Adipose tissue (tissue), 3 donors: Measurements from ENCODE around the gene COL4A1. TPM values are rescaled to one million over a fixed set of nuclear protein-coding genes. Genes with fewer than 3 reads are reported as not detected.
"Not testable (repeated sequence)": the region's sequence is repeated elsewhere in the genome, so short reads cannot be mapped to it uniquely, and the experiment has no call there.

ENCODE experiments used
- H3K27ac ChIP-seq: one replicate; pipeline ENCODE4 v1.5.1; 2013; ENCODE audit warnings: low read depth, low read length
- WGBS, 3 donors: extraction: QIAGEN DNeasy Blood & Tissue Kit; methylation state at CpG; one replicate each; pipeline ENCODE4 v1.1.7; 2013; 5-methylcytosine and 5-hydroxymethylcytosine counted together
- polyA plus RNA-seq, 3 donors: library from polyadenylated mRNA; stranded (reverse); fragments of 200-250 nt; gene quantifications; one replicate each; pipeline ENCODE4 v1.2.3, GENCODE V29; 2013
- donor health status: healthy with polysubstance abuse.
- donor health status: Bipolar disorder and iron deficiency.
- donor health status: healthy.

The COL4A1 gene
- polyA plus RNA-seq, 3 donors, result 103 to 773 (median 225) TPM

- H3K27ac ChIP-seq, result not testable (repeated sequence)
- WGBS, 3 donors, result 63 to 76% (median 71%) methylated on average over 6 of the region's 6 CpGs
Observed at GRCh38 chr13:110112379-110112778, 194.6 kb downstream of the COL4A1 start.

GRCh38 chr13:110110783-110111182 is 196.2 kb downstream of the COL4A1 start:
- no peak overlapping the region for H3K27ac ChIP-seq
- 92 to 99% (median 95%) methylated on average over 19 of the region's 19 CpGs for WGBS, 3 donors

GRCh38 chr13:110109910-110110309 is 197.0 kb downstream of the COL4A1 start:
- 54 to 66% (median 63%) methylated on average over 15 of the region's 15 CpGs for WGBS, 3 donors
- no peak overlapping the region for H3K27ac ChIP-seq

- WGBS, 3 donors, result 52 to 56% (median 53%) methylated on average over 10 of the region's 10 CpGs
- no peak overlapping the region for H3K27ac ChIP-seq
Observed at GRCh38 chr13:110109140-110109783, 197.7 kb downstream of the COL4A1 start.

- H3K27ac ChIP-seq, result no peak overlapping the region
- 62 to 84% (median 82%) methylated on average over 6 of the region's 6 CpGs for WGBS, 3 donors
Observed at GRCh38 chr13:110108348-110109139, 198.4 kb downstream of the COL4A1 start.

- H3K27ac ChIP-seq, result no peak overlapping the region
- WGBS, 3 donors, result 92 to 93% (median 92%) methylated on average over 22 of the region's 22 CpGs
Observed at GRCh38 chr13:110107568-110108347, 199.2 kb downstream of the COL4A1 start.

GRCh38 chr13:110106726-110107125 is 200.2 kb downstream of the COL4A1 start:
- H3K27ac ChIP-seq, result no peak overlapping the region
- WGBS, 3 donors, result 57 to 71% (median 63%) methylated on average over 7 of the region's 7 CpGs

GRCh38 chr13:110105136-110105535 is 201.8 kb downstream of the COL4A1 start:
- WGBS, 3 donors, result 55 to 87% (median 85%) methylated on average over 6 of the region's 6 CpGs
- no peak overlapping the region for H3K27ac ChIP-seq

- WGBS, 3 donors, result 36 to 62% (median 49%) methylated on average over 2 of the region's 2 CpGs
- no peak overlapping the region for H3K27ac ChIP-seq
Observed at GRCh38 chr13:110103534-110103933, 203.4 kb downstream of the COL4A1 start.

- WGBS, 3 donors, result 63 to 80% (median 68%) methylated on average over 5 of the region's 5 CpGs
- H3K27ac ChIP-seq, result no peak overlapping the region
Observed at GRCh38 chr13:110103026-110103425, 203.9 kb downstream of the COL4A1 start.

GRCh38 chr13:110102053-110102452 is 204.9 kb downstream of the COL4A1 start:
- 82 to 90% (median 90%) methylated on average over 4 of the region's 4 CpGs for WGBS, 3 donors
- no peak overlapping the region for H3K27ac ChIP-seq

- WGBS, 3 donors, result 92 to 96% (median 93%) methylated on average over 1 of the region's 1 CpG
- H3K27ac ChIP-seq, result no peak overlapping the region
Observed at GRCh38 chr13:110099922-110100321, 207.0 kb downstream of the COL4A1 start.

Other genes with a start within 250 kb of the COL4A1 start
- 100 to 1,000 TPM in 2 of 3 donors, 10 to 100 TPM in 1; 93.5 to 632 (median 260) TPM for gene COL4A2, start 127 bp upstream of the COL4A1 start, polyA plus RNA-seq